ENCODE measurements around the gene VPS41.
"Not testable (repeated sequence)": the region's sequence is repeated elsewhere in the genome, so short reads cannot be mapped to it uniquely, and the experiment has no call there.

VPS41 gene

DNA sequence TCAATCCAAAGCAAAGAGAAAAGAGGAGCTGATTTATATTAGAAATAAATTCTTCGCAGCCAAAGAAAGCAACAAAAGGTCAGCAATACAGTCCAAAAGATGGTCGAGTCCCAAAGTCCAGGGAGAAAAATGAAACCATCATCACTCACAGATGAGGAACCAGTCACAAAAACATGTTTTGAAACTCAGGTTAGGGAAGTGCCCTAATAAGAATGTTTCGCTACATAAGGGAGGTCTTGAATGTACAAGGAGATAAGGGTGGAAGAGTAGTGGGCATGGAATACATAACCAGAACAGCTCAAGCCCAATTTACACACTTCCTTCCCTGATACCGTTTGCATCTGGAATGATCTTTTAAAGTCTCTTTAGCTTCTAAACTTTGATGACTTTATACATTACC, 53.6 kb downstream of the VPS41 start:
- no peak for DNase-seq (ENCODE audit: low spot score)
- TF ChIP-seq CTCF (IDR thresholded peaks at IDR 0.05; ENCODE audit: borderline replicate concordance, control extremely low read depth, extremely low read depth, insufficient read depth, missing control alignments), result no peak
- in situ Hi-C loops (cut with MboI; ENCODE audit: low sequenced_read_pairs, unreplicated experiment), result no loop called here

DNA sequence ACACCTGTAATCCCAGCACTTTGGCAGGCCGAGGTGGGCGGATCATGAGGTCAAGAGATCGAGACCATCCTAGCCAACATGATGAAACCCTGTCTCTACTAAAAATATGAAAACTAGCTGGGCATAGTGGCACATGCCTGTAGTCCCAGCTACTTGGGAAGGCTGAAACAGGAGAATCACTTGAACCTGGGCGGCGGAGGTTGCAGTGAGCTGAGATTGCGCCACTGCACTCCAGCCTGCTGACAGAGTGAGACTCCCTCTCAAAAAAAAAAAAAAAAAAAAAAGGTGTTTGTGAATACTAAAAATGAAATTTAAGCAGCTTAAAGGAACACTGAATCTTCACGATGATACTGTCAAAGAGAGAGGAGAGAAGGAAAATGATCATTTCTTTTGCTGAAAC, 54.0 kb downstream of the VPS41 start:
- in situ Hi-C loops (cut with MboI; ENCODE audit: low sequenced_read_pairs, unreplicated experiment); DNase-seq (ENCODE audit: low spot score): not testable (repeated sequence)

GRCh38 chr7:38851321-38851720, 57.7 kb downstream of the VPS41 start:
- in situ Hi-C loops (cut with MboI; ENCODE audit: low sequenced_read_pairs, unreplicated experiment), result no loop called here

GRCh38 chr7:38846280-38846679, 62.7 kb downstream of the VPS41 start:
- DNase-seq (ENCODE audit: low spot score), result no peak
- TF ChIP-seq CTCF (IDR thresholded peaks at IDR 0.05; ENCODE audit: borderline replicate concordance, control extremely low read depth, extremely low read depth, insufficient read depth, missing control alignments), result no peak
- in situ Hi-C loops (cut with MboI; ENCODE audit: low sequenced_read_pairs, unreplicated experiment), result no loop called here

More at GRCh38 chr7:38851321-38851720, 57.7 kb downstream of the VPS41 start:
- TF ChIP-seq CTCF (IDR thresholded peaks at IDR 0.05; ENCODE audit: borderline replicate concordance, control extremely low read depth, extremely low read depth, insufficient read depth, missing control alignments), result no peak
- DNase-seq (ENCODE audit: low spot score), result no peak

- TF ChIP-seq CTCF (IDR thresholded peaks at IDR 0.05; ENCODE audit: borderline replicate concordance, control extremely low read depth, extremely low read depth, insufficient read depth, missing control alignments), result no peak
- in situ Hi-C loops (cut with MboI; ENCODE audit: low sequenced_read_pairs, unreplicated experiment), result no loop called here
- DNase-seq (ENCODE audit: low spot score), result no peak
These were observed 63.9 kb downstream of the VPS41 start for GRCh38 chr7:38844952-38845563.

- DNase-seq (ENCODE audit: low spot score), result no peak
- TF ChIP-seq CTCF (IDR thresholded peaks at IDR 0.05; ENCODE audit: borderline replicate concordance, control extremely low read depth, extremely low read depth, insufficient read depth, missing control alignments), result no peak
- in situ Hi-C loops (cut with MboI; ENCODE audit: low sequenced_read_pairs, unreplicated experiment), result no loop called here
These were observed 66.2 kb downstream of the VPS41 start for GRCh38 chr7:38842746-38843145.

DNA sequence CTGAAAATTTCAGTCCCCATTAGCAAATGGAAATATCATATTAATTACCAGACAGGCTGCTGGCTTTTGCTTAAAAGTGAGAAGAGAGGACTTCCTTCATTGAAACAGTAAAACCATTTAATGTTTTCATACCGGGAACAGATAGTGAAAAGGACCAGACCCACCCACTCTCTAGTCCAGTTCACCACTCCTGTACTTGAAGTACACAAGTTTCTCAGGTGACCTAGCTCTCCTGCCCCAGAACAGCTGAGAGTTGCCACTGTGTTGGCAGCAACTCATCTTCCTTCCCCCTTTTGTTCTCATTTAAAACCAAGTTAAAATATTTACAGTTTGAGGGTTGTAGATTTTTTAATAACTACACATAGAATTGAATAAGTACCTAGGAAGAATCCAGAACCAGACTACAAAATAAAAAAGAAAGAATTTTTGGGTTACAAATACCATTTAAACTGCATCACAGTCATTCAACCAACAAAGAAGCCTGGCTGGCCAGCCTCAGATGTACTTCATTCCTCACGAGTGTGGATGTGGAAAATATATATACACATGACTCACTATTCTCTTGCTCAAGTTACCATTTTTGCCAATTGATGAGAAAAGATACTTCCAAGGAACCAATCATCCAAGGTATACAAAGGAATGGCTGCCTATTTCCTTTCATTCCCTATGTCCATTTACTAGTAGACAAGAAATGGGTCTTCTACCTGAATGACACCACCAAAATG, 68.1 kb downstream of the VPS41 start:
- TF ChIP-seq CTCF (IDR thresholded peaks at IDR 0.05; ENCODE audit: borderline replicate concordance, control extremely low read depth, extremely low read depth, insufficient read depth, missing control alignments), result no peak
- no peak for DNase-seq (ENCODE audit: low spot score)
- in situ Hi-C loops (cut with MboI; ENCODE audit: low sequenced_read_pairs, unreplicated experiment), result no loop called here

All from GM13976 (cell line).